ENCODE results near the gene PITPNC1.
A peak's percentile ranks its signal among the peaks of the same experiment; 100 is the strongest.
"Not testable (repeated sequence)": the region's sequence is repeated elsewhere in the genome, so short reads cannot be mapped to it uniquely, and the experiment has no call there.

PITPNC1 gene

DNA sequence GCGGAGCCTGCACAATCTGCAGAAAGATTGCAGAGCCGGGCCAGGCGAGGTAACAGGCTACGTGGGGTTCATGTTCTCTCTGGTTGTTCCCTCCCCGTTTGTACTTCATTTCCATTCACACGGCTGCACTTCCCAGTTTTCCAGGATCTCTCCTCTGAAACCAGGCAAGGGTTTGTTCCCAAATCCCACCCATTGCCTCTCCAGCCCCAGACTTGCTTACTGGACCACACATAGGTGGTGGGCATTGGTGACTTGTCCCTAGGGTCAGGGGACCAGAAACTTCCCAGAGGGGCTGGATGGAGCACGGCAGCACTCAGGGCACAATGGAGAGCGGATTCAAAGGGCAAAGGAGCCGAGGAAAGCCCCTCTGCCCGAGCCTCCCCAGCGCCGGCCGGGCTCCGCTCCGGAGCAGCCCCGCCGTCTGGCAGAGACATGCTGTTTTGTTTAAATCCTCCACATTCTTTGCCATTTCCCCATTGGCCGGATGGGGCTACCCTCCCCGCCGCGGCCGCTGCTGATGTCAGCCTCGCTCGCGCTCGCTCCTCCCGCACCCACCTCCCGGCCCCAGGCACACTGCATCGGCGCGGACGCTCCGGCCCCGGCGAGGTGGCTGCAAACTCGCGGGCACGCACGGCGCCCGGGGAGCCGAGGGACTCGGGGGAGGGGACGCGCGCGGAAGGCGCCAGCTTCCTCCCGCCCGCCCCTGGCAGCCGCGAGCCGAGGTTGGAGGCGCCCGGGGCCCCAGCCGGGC lies at the start of gene PITPNC1:
TSS of gene PITPNC1 (plus strand) at position 545 of the 751 bp plus-strand sequence.
- peak; percentile 90 for DNase-seq

DNA sequence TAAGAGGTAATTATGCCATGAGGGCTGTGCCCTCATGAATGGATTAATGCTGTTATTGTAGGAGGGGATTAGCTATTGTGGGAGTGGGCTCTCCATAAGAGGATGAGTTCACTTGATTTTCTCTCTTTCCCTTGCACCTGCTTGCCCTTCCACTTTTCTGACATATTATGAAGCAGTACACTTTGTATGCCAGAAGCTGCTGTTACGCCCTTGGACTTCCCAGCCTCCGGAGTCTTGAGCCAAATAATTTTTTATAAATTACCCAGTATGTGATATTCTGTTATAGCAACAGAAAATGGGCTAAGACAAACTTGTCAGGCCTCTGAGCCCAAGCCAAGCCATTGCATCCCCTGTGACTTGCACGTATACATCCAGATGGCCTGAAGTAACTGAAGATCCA lies 49.1 kb upstream of the PITPNC1 start:
- no peak for DNase-seq

GRCh38 chr17:67331381-67332161 lies 45.5 kb upstream of the PITPNC1 start:
- not testable (repeated sequence) for DNase-seq

DNA sequence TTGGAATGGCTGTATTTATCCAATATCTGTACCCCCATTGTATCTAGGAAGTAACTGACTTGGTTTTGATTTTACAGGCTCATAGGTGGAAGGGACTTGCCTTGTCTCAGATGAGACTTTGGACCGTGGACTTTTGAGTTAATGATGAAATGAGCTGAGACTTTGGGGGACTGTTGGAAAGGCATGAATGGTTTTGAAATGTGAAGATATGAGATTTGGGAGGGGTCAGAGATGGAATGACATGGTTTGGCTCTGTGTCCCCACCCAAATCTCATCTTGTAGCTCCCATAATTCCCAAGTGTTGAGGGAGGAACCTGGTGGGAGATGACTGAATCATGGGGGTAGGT lies 44.9 kb upstream of the PITPNC1 start:
- DNase-seq = not testable (repeated sequence)

GRCh38 chr17:67335245-67335835 lies 41.7 kb upstream of the PITPNC1 start:
- no peak for DNase-seq

- DNase-seq = no peak
These were observed 40.2 kb upstream of the PITPNC1 start for GRCh38 chr17:67336859-67337258.

GRCh38 chr17:67338353-67338752 lies 38.7 kb upstream of the PITPNC1 start:
- not testable (repeated sequence) for DNase-seq

DNA sequence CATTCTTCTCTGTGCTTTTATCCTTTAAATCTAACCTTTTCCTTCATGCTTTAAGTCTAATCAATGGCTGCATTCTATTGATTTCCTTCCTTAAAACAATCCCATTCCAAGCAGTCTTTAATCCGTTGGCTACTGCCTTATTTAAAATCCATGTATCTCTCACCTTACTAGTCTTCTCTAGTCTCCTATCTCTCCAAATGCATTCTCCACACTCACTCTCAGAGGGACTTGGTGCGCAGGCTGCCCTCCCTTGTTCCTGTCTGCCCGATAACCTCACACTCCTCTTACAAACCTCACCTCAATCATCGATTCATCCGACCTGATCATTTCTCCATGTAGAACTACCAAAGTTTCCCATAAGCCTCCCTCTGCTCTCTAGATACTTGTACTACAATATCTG lies 33.8 kb upstream of the PITPNC1 start:
- DNase-seq = no peak

DNA sequence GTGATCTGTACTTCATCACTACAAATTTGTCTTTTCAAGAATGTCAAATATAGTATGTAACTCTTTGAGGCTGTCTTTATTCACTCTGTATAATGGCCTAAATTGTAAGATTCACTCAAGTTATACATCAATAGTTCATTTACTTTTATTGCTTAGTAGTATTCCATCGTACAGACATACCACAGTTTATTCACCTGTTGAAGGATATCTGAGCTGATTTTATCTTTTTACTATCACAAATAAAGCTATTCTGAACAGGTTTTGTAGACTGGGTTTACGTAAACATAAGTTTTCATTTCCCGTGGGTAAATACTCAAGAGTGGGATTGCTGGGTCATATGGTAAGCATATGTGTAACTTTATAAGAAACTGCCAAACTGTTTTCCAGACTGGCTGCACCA lies 29.3 kb upstream of the PITPNC1 start:
- DNase-seq = no peak

- DNase-seq = no peak
These were observed 27.7 kb upstream of the PITPNC1 start for GRCh38 chr17:67349420-67349819.

DNA sequence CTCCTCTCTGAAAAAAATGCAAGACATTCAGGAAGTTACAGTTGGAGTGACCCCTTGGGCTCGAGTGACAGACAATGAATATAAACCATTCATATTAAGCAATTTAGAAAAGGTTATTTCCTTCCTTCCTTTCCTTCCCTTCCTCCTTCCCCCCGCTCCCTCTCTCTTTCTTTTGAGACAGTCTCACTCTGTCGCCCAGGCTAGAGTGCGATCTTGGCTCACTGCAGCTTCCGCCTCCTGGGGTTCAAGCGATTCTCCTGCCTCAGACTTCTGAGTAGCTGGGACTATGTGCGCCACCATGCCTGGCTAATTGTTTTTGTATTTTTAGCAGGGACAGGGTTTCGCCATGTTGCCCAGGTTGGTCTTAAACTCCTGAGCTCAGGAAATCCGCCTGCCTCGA lies 23.9 kb upstream of the PITPNC1 start:
- DNase-seq = no peak

DNA sequence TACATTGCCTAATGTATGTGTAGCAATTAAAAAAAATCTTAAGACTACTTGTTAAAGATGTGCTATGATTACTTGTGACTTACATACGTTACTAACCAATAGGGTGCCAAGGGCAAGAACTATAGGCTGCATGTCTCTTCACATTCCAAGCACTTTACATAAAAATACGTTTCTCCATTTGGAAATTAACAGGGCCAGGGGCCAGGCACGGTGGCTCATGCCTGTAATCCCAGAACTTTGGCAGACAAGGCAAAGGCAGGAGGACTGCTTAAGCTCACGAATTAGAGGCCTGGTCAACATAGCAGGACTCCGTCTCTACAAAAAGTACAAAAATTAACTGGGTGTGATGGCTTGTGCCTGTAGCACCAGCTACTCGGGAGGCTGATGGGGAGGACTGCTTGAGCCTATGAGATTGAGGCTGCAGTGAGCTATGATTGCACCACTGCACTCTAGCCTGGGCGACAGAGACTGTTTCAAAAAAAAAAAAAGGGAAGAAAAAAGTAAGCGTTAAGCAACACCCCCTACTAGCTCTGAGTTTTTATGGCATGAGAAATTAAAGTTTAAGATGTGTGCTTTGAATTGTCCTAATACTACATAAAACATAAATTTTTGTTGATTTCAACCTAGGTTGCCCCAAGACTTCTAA lies 23.0 kb upstream of the PITPNC1 start:
- DNase-seq = no peak

- DNase-seq = no peak
These were observed 18.5 kb upstream of the PITPNC1 start for GRCh38 chr17:67358612-67359011.

- DNase-seq = peak; percentile 77
These were observed 16.9 kb upstream of the PITPNC1 start for GRCh38 chr17:67359960-67360791.

DNA sequence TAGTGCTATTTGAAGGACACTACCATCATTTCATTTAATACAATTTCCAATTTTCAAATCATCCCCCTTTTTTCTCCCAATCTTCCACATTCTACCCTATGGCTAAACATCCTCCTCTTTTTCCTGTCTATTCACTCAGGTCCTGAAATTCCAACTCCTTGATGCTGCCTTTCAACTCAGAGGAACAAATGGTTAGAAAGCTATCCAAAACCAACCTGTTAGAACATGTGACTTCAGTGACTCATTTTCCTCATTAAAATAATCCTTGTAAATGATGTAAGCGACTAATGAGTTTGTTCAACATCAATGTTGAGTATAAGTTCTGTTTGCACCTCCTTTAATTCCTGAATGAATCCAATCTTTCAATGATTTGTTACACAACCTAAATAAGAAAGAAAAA lies 16.2 kb upstream of the PITPNC1 start:
- DNase-seq = no peak

- no peak for DNase-seq
These were observed 14.9 kb upstream of the PITPNC1 start for GRCh38 chr17:67362173-67362572.

GRCh38 chr17:67364847-67365737 lies 12.0 kb upstream of the PITPNC1 start:
- DNase-seq = peak; percentile 30

DNA sequence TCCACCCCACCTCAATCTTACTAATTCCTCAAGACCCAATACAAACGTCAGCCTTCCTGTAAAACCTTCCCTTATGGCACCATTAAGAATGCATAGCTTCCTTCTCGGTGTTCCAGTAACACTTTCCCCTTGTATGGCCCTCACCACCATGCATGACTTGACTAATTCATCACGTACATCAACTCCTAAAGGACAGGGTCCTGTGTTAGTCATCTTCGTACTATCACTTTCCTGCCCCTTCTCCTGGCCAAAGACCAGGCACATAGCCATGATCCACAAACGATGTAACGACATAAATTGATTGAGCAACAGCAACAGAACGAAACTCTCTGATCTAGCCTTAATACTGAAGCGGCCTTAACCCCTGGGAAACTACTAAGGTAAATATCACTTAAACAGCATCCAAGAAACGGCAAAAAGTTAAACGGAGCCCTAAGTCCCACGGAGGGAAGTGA lies 11.3 kb upstream of the PITPNC1 start:
- DNase-seq = peak; percentile 52

DNA sequence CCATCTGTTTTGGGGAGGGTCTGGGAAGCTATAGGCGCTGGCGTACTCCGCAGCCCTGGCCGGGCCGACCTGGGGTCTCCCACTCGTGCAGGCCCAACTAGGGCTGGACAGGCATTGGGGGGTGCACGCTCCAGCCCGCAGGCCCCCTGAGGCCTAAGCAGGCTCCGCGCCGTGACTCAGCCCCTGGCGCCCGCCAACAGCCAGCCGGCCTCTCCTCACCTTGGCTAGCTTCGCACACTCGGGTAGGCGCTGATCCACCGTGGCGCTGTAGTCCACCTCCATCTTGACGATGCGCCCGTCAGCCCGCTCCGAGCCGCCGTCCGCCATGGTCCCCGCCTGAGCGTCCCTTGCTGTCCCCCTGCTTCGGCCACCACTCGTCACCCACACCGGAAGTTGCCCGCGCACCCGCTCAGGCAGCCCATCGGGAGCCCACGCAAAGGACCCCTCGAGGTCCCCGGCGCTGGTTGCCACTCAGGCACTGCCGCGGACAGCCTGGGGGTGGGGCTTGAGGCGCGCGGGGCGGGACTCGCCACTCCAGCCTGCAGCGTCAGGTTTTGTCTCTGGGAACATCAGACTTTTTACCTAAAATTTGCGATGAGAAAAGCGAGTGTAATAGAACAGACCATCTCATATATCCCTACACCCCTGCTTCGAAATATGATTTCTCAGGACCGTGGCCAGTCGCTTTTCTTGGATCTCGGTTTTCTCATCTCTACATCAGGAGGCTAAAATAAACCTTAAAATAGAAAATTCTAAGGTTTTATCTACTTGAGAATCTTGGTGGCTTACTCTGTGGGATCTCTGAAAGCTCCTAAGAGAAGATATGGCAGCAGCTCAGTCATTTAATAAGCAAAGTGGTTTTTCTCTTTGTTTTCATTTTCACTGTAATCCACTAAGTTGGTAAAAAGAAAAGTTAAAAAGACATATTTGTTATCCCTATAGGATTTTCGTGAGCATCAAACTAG lies 10.6 kb upstream of the PITPNC1 start, which contains the start of gene PSMD12:
TSS of gene PSMD12 (minus strand) at position 385 of the 965 bp plus-strand sequence. CDS start at position 327, 58 bp downstream.
- peak; percentile 94 for DNase-seq

DNA sequence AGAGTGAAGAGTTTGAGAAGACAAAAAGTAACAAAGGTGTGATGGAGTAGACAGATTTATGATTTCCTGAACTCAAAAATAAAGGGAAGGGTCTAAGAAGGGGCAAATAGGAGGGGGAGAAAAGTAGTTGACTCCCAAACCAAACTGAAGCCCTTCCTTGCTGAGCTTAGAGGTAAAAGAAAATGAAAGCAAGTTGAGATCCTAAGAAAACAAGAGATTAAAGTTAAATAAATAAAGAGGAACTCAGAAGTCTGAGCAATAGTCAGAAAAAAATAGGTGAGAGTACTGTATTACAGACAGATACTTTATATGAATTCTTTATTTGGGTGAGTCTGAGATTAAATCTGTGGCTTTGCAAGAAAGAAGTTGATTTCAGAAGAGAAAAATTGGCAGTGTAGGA lies 7.4 kb upstream of the PITPNC1 start:
- no peak for DNase-seq

All from CD4-positive, alpha-beta T cell treated with Interleukin-21 for 1 hour (primary cell).